Fibroblast of lung (primary cell): Measurements from ENCODE around the gene MYO6.

Source experiments
- CTCF ChIP-seq, 2 donors: IDR thresholded peaks in 1 of 2; conservative IDR thresholded peaks in 1 of 2; 1 replicate in 1 of 2; 2 replicates in 1 of 2; pipeline ENCODE4 v1.5.1; 2011 to 2012; ENCODE audit warnings: low read length in 2 of 2, control low read depth in 1 of 2, inconsistent platforms in 1 of 2, low read depth in 1 of 2, mild to moderate bottlenecking in 1 of 2
- EZH2 ChIP-seq: IDR thresholded peaks from 2 replicates; pipeline ENCODE4 v1.5.1; 2012; ENCODE audit warnings: low read length, control low read depth, mild to moderate bottlenecking; ENCODE audit errors: missing control alignments

- TF ChIP-seq CTCF (conservative IDR thresholded peaks at IDR 0.05 in 1 of 2, IDR thresholded peaks at IDR 0.05 in 1 of 2; ENCODE audit: low read depth in 1 of 2, low read length in 2 of 2) = no peak
- no peak for TF ChIP-seq EZH2
Observed at GRCh38 chr6:75852721-75853120, 103.7 kb downstream of the MYO6 start.
